Measurements from ENCODE around the gene PHLDA3. TPM values are rescaled to one million over a fixed set of nuclear protein-coding genes. Genes with fewer than 3 reads are reported as not detected.

PHLDA3 gene
- total RNA-seq, 1 experiment from 2014 or later, result not detected

- Histone ChIP-seq H3K9ac (ENCODE audit: low read length) (no peak overlapping the region), H3K9me3 (ENCODE audit: low read length) (no peaks in the 10 kb centered on the region), H4K20me1 (ENCODE audit: insufficient read depth, low read depth, low read length) (peaks cover 3% of the 10 kb centered on the region; the same call in 1 of the 2 replicates), H3K9me2 (replicated peaks; ENCODE audit: insufficient read depth, low read length) (no peaks in the 10 kb centered on the region), H2AFZ (ENCODE audit: low read length) (no peak overlapping the region), H3K4me1 (ENCODE audit: low read length) (peaks cover 30% of the 10 kb centered on the region), H3K79me2 (ENCODE audit: low read length) (peaks cover 74% of the 10 kb centered on the region), H3K27ac (ENCODE audit: low read length) (no peak overlapping the region), H3K4me2 (ENCODE audit: low read depth, low read length, poor library complexity, severe bottlenecking) (no peak overlapping the region), H3K4me3 (ENCODE audit: low read length) (no peak overlapping the region), H3K27me3 (ENCODE audit: low read length) (no peaks in the 10 kb centered on the region), H3K36me3 (ENCODE audit: insufficient read depth, low read length) (no peaks in the 10 kb centered on the region)
- no peak for DNase-seq
These were observed 33.0 kb upstream of the PHLDA3 start for GRCh38 chr1:201501812-201502510.

GRCh38 chr1:201501144-201501543, 32.2 kb upstream of the PHLDA3 start:
- no peak overlapping the region for H2AFZ ChIP-seq (ENCODE audit: low read length)
- no peak overlapping the region for H3K9ac ChIP-seq (ENCODE audit: low read length)
- no peaks in the 10 kb centered on the region for H3K9me3 ChIP-seq (ENCODE audit: low read length)
- H3K4me1 ChIP-seq (ENCODE audit: low read length), result peaks cover 27% of the 10 kb centered on the region
- no peak overlapping the region for H3K4me3 ChIP-seq (ENCODE audit: low read length)
- no peak overlapping the region for H3K27ac ChIP-seq (ENCODE audit: low read length)
- H3K79me2 ChIP-seq (ENCODE audit: low read length), result peaks cover 73% of the 10 kb centered on the region
- H3K27me3 ChIP-seq (ENCODE audit: low read length), result no peaks in the 10 kb centered on the region
- peaks cover 3% of the 10 kb centered on the region; the same call in 1 of the 2 replicates for H4K20me1 ChIP-seq (ENCODE audit: insufficient read depth, low read depth, low read length)
- no peak for DNase-seq
- no peak overlapping the region for H3K4me2 ChIP-seq (ENCODE audit: low read depth, low read length, poor library complexity, severe bottlenecking)
- H3K36me3 ChIP-seq (ENCODE audit: insufficient read depth, low read length), result no peaks in the 10 kb centered on the region
- no peaks in the 10 kb centered on the region for H3K9me2 ChIP-seq (replicated peaks; ENCODE audit: insufficient read depth, low read length)

GRCh38 chr1:201500670-201501120, 31.7 kb upstream of the PHLDA3 start:
- no peaks in the 10 kb centered on the region; the same call in 1 of the 2 replicates for H3K36me3 ChIP-seq (ENCODE audit: insufficient read depth, low read length)
- H3K4me2 ChIP-seq (ENCODE audit: low read depth, low read length, poor library complexity, severe bottlenecking), result no peak overlapping the region
- H3K79me2 ChIP-seq (ENCODE audit: low read length), result peaks cover 68% of the 10 kb centered on the region
- H3K9me3 ChIP-seq (ENCODE audit: low read length), result no peaks in the 10 kb centered on the region
- DNase-seq, result no peak
- H2AFZ ChIP-seq (ENCODE audit: low read length), result no peak overlapping the region
- no peaks in the 10 kb centered on the region for H3K9me2 ChIP-seq (replicated peaks; ENCODE audit: insufficient read depth, low read length)
- H3K4me1 ChIP-seq (ENCODE audit: low read length), result peaks cover 22% of the 10 kb centered on the region
- no peak overlapping the region for H3K27ac ChIP-seq (ENCODE audit: low read length)
- H3K27me3 ChIP-seq (ENCODE audit: low read length), result no peaks in the 10 kb centered on the region
- no peak overlapping the region for H3K9ac ChIP-seq (ENCODE audit: low read length)
- no peak overlapping the region for H3K4me3 ChIP-seq (ENCODE audit: low read length)
- peaks cover 3% of the 10 kb centered on the region; the same call in 1 of the 2 replicates for H4K20me1 ChIP-seq (ENCODE audit: insufficient read depth, low read depth, low read length)

- Histone ChIP-seq H3K9ac (ENCODE audit: low read length) (no peak overlapping the region), H3K27me3 (ENCODE audit: low read length) (no peaks in the 10 kb centered on the region), H3K27ac (ENCODE audit: low read length) (no peak overlapping the region), H4K20me1 (ENCODE audit: insufficient read depth, low read depth, low read length) (0 out of 2 replicates have a peak, but pooled peaks cover 3% of the 10 kb centered on the region), H3K4me1 (ENCODE audit: low read length) (peaks cover 16% of the 10 kb centered on the region), H3K9me3 (ENCODE audit: low read length) (no peaks in the 10 kb centered on the region), H3K9me2 (replicated peaks; ENCODE audit: insufficient read depth, low read length) (no peaks in the 10 kb centered on the region), H3K4me2 (ENCODE audit: low read depth, low read length, poor library complexity, severe bottlenecking) (no peak overlapping the region), H3K36me3 (ENCODE audit: insufficient read depth, low read length) (no peaks in the 10 kb centered on the region; the same call in 1 of the 2 replicates), H2AFZ (ENCODE audit: low read length) (no peak overlapping the region), H3K4me3 (ENCODE audit: low read length) (no peak overlapping the region), H3K79me2 (ENCODE audit: low read length) (peaks cover 62% of the 10 kb centered on the region)
- no peak for DNase-seq
These were observed 31.0 kb upstream of the PHLDA3 start for GRCh38 chr1:201499795-201500669.

- Histone ChIP-seq H2AFZ (ENCODE audit: low read length) (no peak overlapping the region), H3K36me3 (ENCODE audit: insufficient read depth, low read length) (peaks cover 2% of the 10 kb centered on the region; the same call in 1 of the 2 replicates), H3K79me2 (ENCODE audit: low read length) (peaks cover 53% of the 10 kb centered on the region), H3K9ac (ENCODE audit: low read length) (no peak overlapping the region), H3K4me1 (ENCODE audit: low read length) (peaks cover 7% of the 10 kb centered on the region; the same call in 1 of the 2 replicates), H3K27ac (ENCODE audit: low read length) (no peak overlapping the region), H3K9me3 (ENCODE audit: low read length) (no peaks in the 10 kb centered on the region), H3K4me2 (ENCODE audit: low read depth, low read length, poor library complexity, severe bottlenecking) (no peak overlapping the region), H3K9me2 (replicated peaks; ENCODE audit: insufficient read depth, low read length) (no peaks in the 10 kb centered on the region), H3K27me3 (ENCODE audit: low read length) (no peaks in the 10 kb centered on the region), H3K4me3 (ENCODE audit: low read length) (no peak overlapping the region), H4K20me1 (ENCODE audit: insufficient read depth, low read depth, low read length) (0 out of 2 replicates have a peak, but pooled peaks cover 3% of the 10 kb centered on the region)
- no peak for DNase-seq
These were observed 30.2 kb upstream of the PHLDA3 start for GRCh38 chr1:201499191-201499590.

GRCh38 chr1:201498621-201499020, 29.6 kb upstream of the PHLDA3 start:
- no peak overlapping the region for H2AFZ ChIP-seq (ENCODE audit: low read length)
- H3K9me2 ChIP-seq (replicated peaks; ENCODE audit: insufficient read depth, low read length), result no peaks in the 10 kb centered on the region
- H3K36me3 ChIP-seq (ENCODE audit: insufficient read depth, low read length), result peaks cover 7% of the 10 kb centered on the region; the same call in 1 of the 2 replicates
- H3K9me3 ChIP-seq (ENCODE audit: low read length), result no peaks in the 10 kb centered on the region
- H3K27me3 ChIP-seq (ENCODE audit: low read length), result no peaks in the 10 kb centered on the region
- no peak for DNase-seq
- 0 out of 2 replicates have a peak, but pooled peaks cover 3% of the 10 kb centered on the region for H4K20me1 ChIP-seq (ENCODE audit: insufficient read depth, low read depth, low read length)
- peaks cover 48% of the 10 kb centered on the region for H3K79me2 ChIP-seq (ENCODE audit: low read length)
- no peak overlapping the region for H3K27ac ChIP-seq (ENCODE audit: low read length)
- H3K4me1 ChIP-seq (ENCODE audit: low read length), result peaks cover 4% of the 10 kb centered on the region; the same call in 1 of the 2 replicates
- no peak overlapping the region for H3K4me3 ChIP-seq (ENCODE audit: low read length)
- H3K4me2 ChIP-seq (ENCODE audit: low read depth, low read length, poor library complexity, severe bottlenecking), result no peak overlapping the region
- H3K9ac ChIP-seq (ENCODE audit: low read length), result no peak overlapping the region

- DNase-seq, result no peak
- Histone ChIP-seq H3K9ac (ENCODE audit: low read length) (no peak overlapping the region), H3K4me2 (ENCODE audit: low read depth, low read length, poor library complexity, severe bottlenecking) (no peak overlapping the region), H3K36me3 (ENCODE audit: insufficient read depth, low read length) (peaks cover 8% of the 10 kb centered on the region; the same call in 1 of the 2 replicates), H3K9me2 (replicated peaks; ENCODE audit: insufficient read depth, low read length) (no peaks in the 10 kb centered on the region), H2AFZ (ENCODE audit: low read length) (no peak overlapping the region), H3K4me3 (ENCODE audit: low read length) (no peak overlapping the region), H3K27ac (ENCODE audit: low read length) (no peak overlapping the region), H3K9me3 (ENCODE audit: low read length) (no peaks in the 10 kb centered on the region), H3K4me1 (ENCODE audit: low read length) (no peaks in the 10 kb centered on the region), H3K79me2 (ENCODE audit: low read length) (peaks cover 42% of the 10 kb centered on the region), H3K27me3 (ENCODE audit: low read length) (no peaks in the 10 kb centered on the region), H4K20me1 (ENCODE audit: insufficient read depth, low read depth, low read length) (0 out of 2 replicates have a peak, but pooled peaks cover 3% of the 10 kb centered on the region)
These were observed 29.0 kb upstream of the PHLDA3 start for GRCh38 chr1:201497935-201498509.
